SU-DHL-6 (cell line): ENCODE data around the gene ANKRD40CL.

Source experiments
- EZH2phosphoT487 ChIP-seq: fragments of 200-600 bp; sonication (generic), shearing (Covaris generic); conservative IDR thresholded peaks from 2 replicates; pipeline ENCODE4 v1.6.1; 2018; ENCODE audit warnings: mild to moderate bottlenecking, antibody characterized with exemption, low read length, moderate library complexity, mixed read lengths
- TF ChIP-seq, protein P1 (sequence below): fragments of 200-600 bp; sonication (generic); IDR thresholded peaks from one replicate; pipeline ENCODE4 v1.5.1; 2017; ENCODE audit warnings: antibody characterized with exemption, mild to moderate bottlenecking, low read length, moderate library complexity; ENCODE audit not compliant: insufficient read depth, poor library complexity, severe bottlenecking

DNA sequence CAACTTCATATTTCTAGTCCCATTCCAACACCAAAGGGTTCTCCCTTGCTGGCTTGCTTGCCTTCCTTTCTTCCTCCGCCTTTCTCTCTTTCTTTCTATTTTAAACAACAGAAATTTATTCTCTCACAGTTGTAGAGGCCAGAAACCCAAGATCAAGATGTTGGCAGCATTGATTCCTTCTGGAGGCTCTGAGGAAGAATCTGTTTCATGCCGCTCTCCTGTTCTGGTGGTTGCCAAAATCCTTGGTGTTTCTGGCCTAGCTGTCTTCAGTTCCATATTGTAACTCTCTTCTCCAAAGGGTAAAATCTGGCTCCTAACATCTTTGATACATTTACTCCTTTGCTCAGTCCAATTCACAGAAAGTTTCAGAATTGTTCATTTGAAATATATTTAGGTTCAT lies 3.0 kb upstream of the ANKRD40CL start:
- TF ChIP-seq, protein P1, sequence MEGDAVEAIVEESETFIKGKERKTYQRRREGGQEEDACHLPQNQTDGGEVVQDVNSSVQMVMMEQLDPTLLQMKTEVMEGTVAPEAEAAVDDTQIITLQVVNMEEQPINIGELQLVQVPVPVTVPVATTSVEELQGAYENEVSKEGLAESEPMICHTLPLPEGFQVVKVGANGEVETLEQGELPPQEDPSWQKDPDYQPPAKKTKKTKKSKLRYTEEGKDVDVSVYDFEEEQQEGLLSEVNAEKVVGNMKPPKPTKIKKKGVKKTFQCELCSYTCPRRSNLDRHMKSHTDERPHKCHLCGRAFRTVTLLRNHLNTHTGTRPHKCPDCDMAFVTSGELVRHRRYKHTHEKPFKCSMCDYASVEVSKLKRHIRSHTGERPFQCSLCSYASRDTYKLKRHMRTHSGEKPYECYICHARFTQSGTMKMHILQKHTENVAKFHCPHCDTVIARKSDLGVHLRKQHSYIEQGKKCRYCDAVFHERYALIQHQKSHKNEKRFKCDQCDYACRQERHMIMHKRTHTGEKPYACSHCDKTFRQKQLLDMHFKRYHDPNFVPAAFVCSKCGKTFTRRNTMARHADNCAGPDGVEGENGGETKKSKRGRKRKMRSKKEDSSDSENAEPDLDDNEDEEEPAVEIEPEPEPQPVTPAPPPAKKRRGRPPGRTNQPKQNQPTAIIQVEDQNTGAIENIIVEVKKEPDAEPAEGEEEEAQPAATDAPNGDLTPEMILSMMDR: no peak
- TF ChIP-seq EZH2phosphoT487: no peak
